Skeletal muscle tissue (tissue), 4 donors: Measurements from ENCODE around the gene IRF7. TPM values are rescaled to one million over a fixed set of nuclear protein-coding genes. Genes with fewer than 3 reads are reported as not detected.
A peak's percentile ranks its signal among the peaks of the same experiment; 100 is the strongest.

Experiments used
- H3K27ac ChIP-seq: one replicate; pipeline ENCODE4 v1.7.0; 2013; ENCODE audit warnings: mild to moderate bottlenecking, low read depth, low read length, inconsistent platforms
- H3K27me3 ChIP-seq, 3 donors: one replicate each; pipeline ENCODE4 v1.7.0; 2013; ENCODE audit warnings: low read length in 3 of 3; ENCODE audit not compliant: control insufficient read depth in 3 of 3, insufficient read depth in 3 of 3
- H3K36me3 ChIP-seq, 3 donors: one replicate each; pipeline ENCODE4 v1.7.0; 2013; ENCODE audit warnings: low read length in 3 of 3; ENCODE audit not compliant: control insufficient read depth in 3 of 3, insufficient read depth in 3 of 3
- H3K4me1 ChIP-seq, 3 donors: one replicate each; pipeline ENCODE4 v1.7.0; 2013; ENCODE audit warnings: low read length in 3 of 3, mild to moderate bottlenecking in 3 of 3; ENCODE audit not compliant: control insufficient read depth in 3 of 3, insufficient read depth in 3 of 3
- H3K4me3 ChIP-seq, 3 donors: one replicate each; pipeline ENCODE4 v1.7.0; 2013; ENCODE audit warnings: low read length in 3 of 3
- H3K9ac ChIP-seq, 3 donors: one replicate each; pipeline ENCODE4 v1.7.0; 2013; ENCODE audit warnings: low read length in 3 of 3, mild to moderate bottlenecking in 3 of 3, moderate library complexity in 2 of 3, low read depth in 1 of 3
- H3K9me3 ChIP-seq, 3 donors: one replicate each; pipeline ENCODE4 v1.7.0; 2013; ENCODE audit warnings: low read length in 3 of 3; ENCODE audit not compliant: control insufficient read depth in 3 of 3
- total RNA-seq: library from RNA; depleted of rRNA; stranded (reverse); fragments of >200 nt; gene quantifications from one replicate; pipeline ENCODE4 v1.2.3, GENCODE V29; 2014
- donor health status: Osteomylitis.

The IRF7 gene
- total RNA-seq, 1 donor from 2014 or later, result 6.8 TPM

DNA sequence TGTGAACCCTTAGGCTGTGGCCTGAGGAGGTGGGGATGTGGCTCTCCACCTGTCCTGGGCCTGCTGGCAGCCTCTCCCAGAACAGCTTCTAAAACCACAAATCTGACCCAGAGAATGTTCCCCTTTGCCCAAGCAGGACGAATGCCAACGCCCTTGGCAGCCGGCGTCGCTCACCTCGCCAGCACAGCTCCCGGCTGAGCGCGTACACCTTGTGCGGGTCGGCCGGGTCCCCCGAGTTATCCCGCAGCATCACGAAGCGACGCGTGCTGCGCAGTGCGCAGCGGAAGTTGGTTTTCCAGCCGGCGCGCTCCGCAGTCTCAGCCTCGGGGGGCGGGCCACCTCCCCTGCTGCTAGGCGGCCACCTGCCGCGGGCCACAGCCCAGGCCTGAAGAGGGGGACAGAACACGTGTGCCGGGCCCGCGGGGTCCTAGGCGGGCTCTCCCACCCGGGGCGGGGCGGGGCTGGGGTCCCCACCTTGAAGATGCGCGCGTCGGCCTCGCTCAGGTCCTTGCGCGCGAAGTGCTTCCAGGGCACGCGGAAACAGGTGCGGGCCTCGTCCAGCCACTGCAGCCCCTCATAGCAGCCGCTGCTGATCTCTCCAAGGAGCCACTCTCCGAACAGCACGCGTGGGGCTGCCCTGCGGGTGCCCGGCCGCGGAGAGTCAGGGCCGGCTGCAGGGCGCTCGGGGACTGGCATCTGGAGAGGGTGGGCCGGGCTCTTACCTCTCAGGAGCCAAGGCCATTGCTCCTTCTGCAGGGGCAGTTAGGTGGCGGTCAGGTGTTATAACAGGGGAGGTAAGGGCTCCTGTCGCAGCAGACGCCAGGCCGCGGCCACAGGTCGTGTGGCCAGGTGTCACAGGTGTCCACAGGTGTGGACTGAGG lies 887 bp downstream of the IRF7 start:
- Histone ChIP-seq H3K4me3 (peak overlapping the region; percentile 85 to 94 (median 91)), H3K27me3 (no peaks in the 10 kb centered on the region), H3K36me3 (peaks cover 24 to 33% (median 29%) of the 10 kb centered on the region in 3 donors), H3K27ac (peak overlapping the region; percentile 92), H3K9ac (peak overlapping the region; percentile 85 to 92 (median 90)), H3K4me1 (peaks cover 35 to 44% (median 37%) of the 10 kb centered on the region in 3 donors), H3K9me3 (no peaks in the 10 kb centered on the region)

- Histone ChIP-seq H3K36me3 (peaks cover 27 to 38% (median 32%) of the 10 kb centered on the region in 3 donors), H3K9ac (peak overlapping the region; percentile 53 to 90 (median 57)), H3K4me1 (peaks cover 35 to 44% (median 37%) of the 10 kb centered on the region in 3 donors), H3K4me3 (peak overlapping the region; percentile 35 to 94 (median 91)), H3K9me3 (no peaks in the 10 kb centered on the region), H3K27ac (peak overlapping the region; percentile 51), H3K27me3 (no peaks in the 10 kb centered on the region)
Observed at GRCh38 chr11:614021-614622, 1.6 kb downstream of the IRF7 start.

DNA sequence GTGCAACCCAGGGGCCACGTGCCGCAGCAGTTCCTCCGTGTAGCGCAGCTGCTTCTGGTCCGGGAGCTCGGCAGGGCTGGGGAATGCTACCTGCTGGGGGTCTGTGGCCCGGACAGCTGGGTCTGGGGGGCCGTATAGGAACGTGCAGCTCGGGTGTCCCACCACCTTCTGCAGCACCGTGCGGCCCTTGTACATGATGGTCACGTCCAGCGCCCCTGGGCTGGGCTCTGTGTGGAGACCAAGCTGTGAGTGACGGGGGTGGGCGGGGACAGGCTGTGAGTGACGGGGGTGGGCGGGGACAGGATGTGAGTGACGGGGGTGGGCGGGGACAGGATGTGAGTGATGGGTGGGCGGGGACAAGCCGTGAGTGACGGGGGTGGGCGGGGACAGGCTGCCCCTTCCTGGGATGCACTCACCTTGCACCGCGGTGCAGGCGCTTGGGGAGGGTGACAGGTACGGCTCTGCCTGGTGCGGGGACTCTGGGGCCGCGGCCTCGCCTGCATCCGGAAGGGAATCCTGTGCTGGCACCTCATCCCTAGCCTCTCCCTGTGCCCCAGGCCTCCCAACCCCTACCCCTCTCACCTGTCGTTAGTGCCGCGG lies 2.3 kb downstream of the IRF7 start:
- Histone ChIP-seq H3K4me1 (peaks cover 35 to 44% (median 37%) of the 10 kb centered on the region in 3 donors), H3K27me3 (no peaks in the 10 kb centered on the region), H3K4me3 (no peak overlapping the region), H3K9ac (no peak overlapping the region), H3K27ac (peak overlapping the region; percentile 65), H3K9me3 (no peaks in the 10 kb centered on the region), H3K36me3 (peaks cover 33 to 44% (median 39%) of the 10 kb centered on the region in 3 donors)

DNA sequence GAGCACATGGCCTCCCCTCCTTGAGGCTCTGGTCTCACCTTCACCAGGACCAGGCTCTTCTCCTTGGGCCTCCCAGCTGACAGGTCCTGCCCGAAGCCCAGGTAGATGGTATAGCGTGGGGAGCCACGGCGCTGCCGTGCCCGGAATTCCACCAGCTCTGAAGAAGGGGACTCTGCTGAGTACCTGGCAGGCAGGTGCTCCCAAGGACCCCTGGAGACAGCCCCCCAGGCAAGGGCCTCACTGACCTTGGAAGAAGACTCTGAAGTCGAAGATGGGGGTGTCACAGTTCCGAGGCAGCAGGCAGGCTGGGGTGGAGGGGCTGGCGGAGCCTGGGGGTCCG lies 2.8 kb downstream of the IRF7 start:
- H3K27me3 ChIP-seq, result no peaks in the 10 kb centered on the region
- H3K4me3 ChIP-seq, result no peak overlapping the region
- H3K27ac ChIP-seq, result peak overlapping the region; percentile 65
- peaks cover 35 to 44% (median 37%) of the 10 kb centered on the region in 3 donors for H3K4me1 ChIP-seq
- H3K9me3 ChIP-seq, result no peaks in the 10 kb centered on the region
- peaks cover 39 to 48% (median 39%) of the 10 kb centered on the region in 3 donors for H3K36me3 ChIP-seq
- H3K9ac ChIP-seq, result peak overlapping the region in 1 of 3 donors; percentile 54

DNA sequence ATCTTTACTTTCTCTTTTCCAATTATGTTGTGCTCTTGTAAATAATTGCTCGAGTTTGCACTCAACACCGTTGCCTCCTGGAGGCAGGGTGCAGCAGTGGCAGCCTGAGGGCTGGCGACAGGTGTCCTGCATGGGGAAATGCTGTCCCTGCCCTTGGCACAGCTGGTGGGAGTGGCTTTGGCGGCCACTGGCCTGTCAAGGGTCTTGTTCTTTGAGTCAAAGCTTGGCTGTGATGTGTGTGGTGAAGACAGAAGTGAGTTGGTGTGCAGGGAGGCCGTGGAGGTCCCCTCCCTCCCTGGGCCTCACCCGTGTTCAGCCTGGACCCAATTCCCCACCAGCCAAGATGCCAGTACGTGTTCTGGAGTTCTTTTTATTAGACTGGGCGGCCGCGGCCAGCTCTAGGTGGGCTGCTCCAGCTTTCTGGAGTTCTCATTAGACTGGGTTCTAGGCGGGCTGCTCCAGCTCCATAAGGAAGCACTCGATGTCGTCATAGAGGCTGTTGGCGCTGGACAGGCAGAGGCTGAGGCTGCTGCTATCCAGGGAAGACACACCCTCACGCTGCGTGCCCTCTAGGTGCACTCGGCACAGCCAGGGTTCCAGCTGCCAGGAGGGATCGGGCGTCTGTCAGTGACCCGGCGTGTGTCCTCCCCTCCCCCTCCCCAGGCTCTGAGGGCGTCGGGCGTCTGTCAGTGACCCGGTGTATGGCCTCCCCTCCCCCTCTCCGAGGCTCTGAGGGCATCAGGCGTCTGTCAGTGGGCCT lies 3.4 kb downstream of the IRF7 start:
- peaks cover 44 to 54% (median 44%) of the 10 kb centered on the region in 3 donors for H3K36me3 ChIP-seq
- H3K27me3 ChIP-seq, result no peaks in the 10 kb centered on the region
- H3K4me3 ChIP-seq, result peak overlapping the region in 2 of 3 donors; percentile 22 to 35
- peak overlapping the region in 1 of 3 donors; percentile 54 for H3K9ac ChIP-seq
- H3K9me3 ChIP-seq, result no peaks in the 10 kb centered on the region
- H3K27ac ChIP-seq, result peak overlapping the region; percentile 65
- H3K4me1 ChIP-seq, result peaks cover 35 to 44% (median 37%) of the 10 kb centered on the region in 3 donors

GRCh38 chr11:611001-611996 lies 4.5 kb downstream of the IRF7 start:
- Histone ChIP-seq H3K9ac (peak overlapping the region in 1 of 3 donors; percentile 54), H3K36me3 (peaks cover 55 to 64% (median 55%) of the 10 kb centered on the region in 3 donors), H3K9me3 (no peaks in the 10 kb centered on the region), H3K27me3 (no peaks in the 10 kb centered on the region), H3K27ac (no peak overlapping the region), H3K4me3 (no peak overlapping the region), H3K4me1 (peaks cover 35 to 44% (median 37%) of the 10 kb centered on the region in 3 donors)

DNA sequence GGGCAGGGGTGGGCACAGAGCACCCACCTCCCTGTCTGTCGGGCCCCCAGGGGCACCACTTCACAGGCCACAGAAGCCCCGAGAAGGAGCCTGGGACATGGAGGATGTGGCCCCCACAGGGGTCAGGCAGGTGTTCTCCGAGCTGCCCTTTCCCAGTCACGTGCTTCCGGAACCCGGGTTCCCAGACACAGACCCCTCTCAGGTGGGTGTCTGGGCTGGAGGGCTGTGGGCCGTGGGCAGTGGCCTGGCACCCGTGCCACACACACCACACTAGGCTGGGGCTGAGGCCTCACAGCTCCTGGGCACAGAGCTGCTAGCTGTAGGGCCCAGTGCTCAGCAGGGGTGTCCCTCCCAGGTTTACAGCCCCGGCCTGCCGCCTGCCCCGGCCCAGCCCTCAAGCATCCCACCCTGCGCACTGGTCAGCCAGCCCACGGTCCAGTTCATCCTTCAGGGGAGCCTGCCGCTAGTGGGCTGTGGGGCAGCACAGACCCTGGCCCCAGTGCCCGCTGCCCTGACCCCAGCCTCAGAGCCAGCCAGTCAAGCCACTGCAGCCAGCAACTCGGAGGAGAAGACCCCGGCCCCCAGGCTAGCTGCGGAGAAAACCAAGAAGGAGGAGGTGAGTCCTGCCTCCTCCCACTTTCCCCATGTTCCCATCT lies 5.5 kb downstream of the IRF7 start:
- Histone ChIP-seq H3K27ac (no peak overlapping the region), H3K4me3 (no peak overlapping the region), H3K27me3 (no peaks in the 10 kb centered on the region), H3K9ac (peak overlapping the region in 1 of 3 donors; percentile 8), H3K36me3 (peaks cover 63 to 72% (median 65%) of the 10 kb centered on the region in 3 donors), H3K9me3 (no peaks in the 10 kb centered on the region), H3K4me1 (peaks cover 33 to 38% (median 35%) of the 10 kb centered on the region in 3 donors)

DNA sequence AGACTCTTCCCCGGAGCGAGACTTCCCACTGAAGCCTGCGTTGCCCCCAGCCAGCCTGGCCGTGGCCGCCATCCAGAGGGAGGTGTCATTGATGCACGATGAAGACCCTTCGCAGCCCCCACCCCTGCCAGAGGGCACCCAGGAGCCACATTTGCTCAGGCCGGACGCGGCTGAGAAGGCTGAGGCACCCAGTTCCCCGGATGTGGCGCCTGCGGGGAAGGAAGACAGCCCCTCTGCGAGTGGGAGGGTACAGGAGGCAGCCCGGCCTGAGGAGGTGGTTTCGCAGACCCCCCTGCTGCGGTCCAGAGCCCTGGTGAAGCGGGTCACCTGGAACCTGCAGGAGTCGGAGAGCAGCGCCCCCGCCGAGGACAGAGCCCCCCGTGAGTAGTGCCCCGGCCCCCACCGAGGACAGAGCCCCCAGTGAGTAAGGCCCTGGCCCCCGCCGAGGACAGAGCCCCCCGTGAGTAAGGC lies 6.4 kb downstream of the IRF7 start:
- Histone ChIP-seq H3K4me3 (no peak overlapping the region), H3K4me1 (peaks cover 24 to 29% (median 26%) of the 10 kb centered on the region in 3 donors), H3K9me3 (no peaks in the 10 kb centered on the region), H3K27ac (no peak overlapping the region), H3K27me3 (no peaks in the 10 kb centered on the region), H3K9ac (no peak overlapping the region), H3K36me3 (peaks cover 71 to 79% (median 74%) of the 10 kb centered on the region in 3 donors)
